D341Med (cell line): ENCODE data around the gene SHLD2.
"Not testable (repeated sequence)": the region's sequence is repeated elsewhere in the genome, so short reads cannot be mapped to it uniquely, and the experiment has no call there.

Source experiments
- DNase-seq: peaks from one replicate; pipeline ENCODE4 v3.0.0; 2012; ENCODE audit warnings: low spot score

The SHLD2 gene

GRCh38 chr10:87083576-87084290, 11.3 kb upstream of the SHLD2 start:
- DNase-seq: not testable (repeated sequence)

- not testable (repeated sequence) for DNase-seq
These were observed 10.7 kb upstream of the SHLD2 start for GRCh38 chr10:87084291-87084782.

DNA sequence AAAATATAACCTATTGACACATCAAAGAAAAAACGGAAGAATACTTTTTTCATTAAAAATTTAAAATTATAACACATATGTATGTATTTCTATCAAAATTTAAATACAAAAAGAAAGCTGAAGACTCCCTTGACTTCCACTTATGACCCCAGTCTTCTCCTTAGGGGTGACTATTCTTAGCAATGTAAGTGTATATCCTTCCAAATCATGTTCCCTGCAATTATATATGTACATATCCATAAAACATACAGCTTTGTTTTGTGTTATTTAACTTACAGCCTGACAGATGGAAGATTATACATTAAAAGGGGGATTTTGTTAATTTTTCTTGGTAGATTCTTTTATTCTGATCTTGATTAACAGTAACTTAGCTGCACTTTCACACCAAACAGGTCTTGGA, 9.5 kb upstream of the SHLD2 start:
- no peak for DNase-seq

DNA sequence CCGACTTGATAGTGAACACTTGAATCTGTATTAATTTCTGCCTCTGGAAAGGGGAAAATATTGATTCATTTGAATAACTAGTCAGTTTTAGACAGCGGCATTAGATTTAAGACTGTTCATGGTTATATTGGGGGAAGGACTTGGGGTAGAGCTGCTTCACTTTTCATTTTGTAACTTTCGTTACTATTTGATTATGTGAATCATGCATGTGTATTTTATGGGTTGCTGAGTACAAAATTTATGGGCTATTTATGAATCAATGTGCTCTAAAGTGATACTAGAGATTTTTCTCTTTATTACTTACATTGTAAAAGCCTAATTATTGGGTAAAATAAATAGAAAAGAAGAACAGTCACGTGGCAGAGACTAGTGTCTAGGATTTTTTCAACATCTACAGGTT, 5.3 kb upstream of the SHLD2 start:
- no peak for DNase-seq

- DNase-seq: no peak
These were observed 4.2 kb upstream of the SHLD2 start for GRCh38 chr10:87090779-87091178.

GRCh38 chr10:87092376-87092860, 2.6 kb upstream of the SHLD2 start:
- no peak for DNase-seq

GRCh38 chr10:87092861-87093631, 2.0 kb upstream of the SHLD2 start:
- DNase-seq: no peak

- peak; percentile 53 for DNase-seq
These were observed 1.2 kb upstream of the SHLD2 start for GRCh38 chr10:87093632-87094372.

GRCh38 chr10:87095236-87095945, 385 bp downstream of the SHLD2 start:
- peak; percentile 77 for DNase-seq

GRCh38 chr10:87101996-87102395, 7.0 kb downstream of the SHLD2 start:
- no peak for DNase-seq

GRCh38 chr10:87104727-87105126, 9.7 kb downstream of the SHLD2 start:
- DNase-seq: not testable (repeated sequence)

DNA sequence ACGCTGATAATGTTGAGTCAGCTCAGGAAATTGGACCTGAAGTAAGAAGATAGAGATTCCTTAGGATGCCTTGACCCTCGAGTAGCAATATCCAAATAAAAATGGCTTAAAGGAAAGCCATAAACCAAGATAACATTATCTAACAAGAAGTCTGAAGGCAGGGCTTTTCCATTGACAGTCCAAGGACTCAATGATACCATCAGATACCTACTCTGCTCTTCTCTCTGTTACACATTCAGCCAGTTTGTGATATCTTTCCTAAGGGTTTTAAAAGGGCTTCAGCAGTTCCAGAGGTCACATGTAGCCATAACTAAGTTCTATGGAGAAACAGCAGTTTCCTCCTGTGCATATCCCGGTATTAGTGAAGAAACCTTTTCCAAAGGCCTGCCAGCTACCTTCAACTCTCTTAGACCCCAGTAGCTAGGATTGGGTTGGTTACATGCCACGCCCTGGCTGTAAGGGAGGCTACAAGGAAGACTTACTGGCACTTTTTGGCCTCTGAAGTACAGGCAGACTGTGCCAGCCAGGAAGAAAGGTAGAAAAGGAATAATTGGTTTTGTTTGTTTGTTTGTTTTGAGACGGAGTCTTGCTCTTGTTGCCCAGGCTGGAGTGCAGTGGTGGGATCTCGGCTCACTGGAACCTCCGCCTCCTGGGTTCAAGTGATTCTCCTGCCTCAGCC, 10.6 kb downstream of the SHLD2 start:
- no peak for DNase-seq

- not testable (repeated sequence) for DNase-seq
These were observed 23.1 kb downstream of the SHLD2 start for GRCh38 chr10:87118122-87118521.

DNA sequence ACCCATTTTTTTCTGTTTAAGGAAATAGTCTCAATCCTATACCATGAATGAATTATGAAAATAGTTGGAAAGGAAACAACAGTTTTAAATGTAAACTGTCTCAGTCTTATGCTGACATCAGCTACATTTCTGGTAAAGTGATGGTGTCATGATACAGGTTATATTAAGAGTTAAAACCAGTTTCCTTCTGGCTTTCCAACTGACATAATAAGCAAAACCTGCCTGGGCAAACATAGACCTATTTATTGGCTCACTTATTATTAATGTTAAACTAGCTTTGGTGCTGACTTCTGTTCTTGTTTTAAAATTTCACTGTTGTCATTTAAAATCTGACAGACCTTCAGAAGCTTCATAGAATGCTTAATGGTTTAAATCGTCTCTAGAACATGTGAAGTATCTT, 24.0 kb downstream of the SHLD2 start:
- not testable (repeated sequence) for DNase-seq

- not testable (repeated sequence) for DNase-seq
These were observed 28.3 kb downstream of the SHLD2 start for GRCh38 chr10:87123351-87123750.

DNA sequence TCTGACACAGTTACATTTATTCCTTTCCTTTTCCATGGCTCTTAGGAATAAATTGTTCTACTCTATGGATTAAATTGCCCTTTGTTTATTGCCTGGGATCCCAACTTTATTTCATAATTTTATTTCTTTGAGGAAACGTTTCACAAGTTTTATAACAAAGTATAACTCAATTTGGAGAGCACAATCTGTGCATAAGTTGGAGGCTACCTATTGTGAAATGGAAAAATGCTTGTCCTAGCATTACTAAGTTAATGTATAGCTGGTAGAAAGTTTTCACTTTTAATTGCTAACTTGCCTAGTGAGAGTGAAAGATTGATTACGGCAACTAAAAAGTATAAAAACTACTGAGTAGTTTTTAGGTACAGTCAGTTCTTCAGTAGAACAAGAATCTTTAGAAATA, 32.0 kb downstream of the SHLD2 start:
- not testable (repeated sequence) for DNase-seq

DNA sequence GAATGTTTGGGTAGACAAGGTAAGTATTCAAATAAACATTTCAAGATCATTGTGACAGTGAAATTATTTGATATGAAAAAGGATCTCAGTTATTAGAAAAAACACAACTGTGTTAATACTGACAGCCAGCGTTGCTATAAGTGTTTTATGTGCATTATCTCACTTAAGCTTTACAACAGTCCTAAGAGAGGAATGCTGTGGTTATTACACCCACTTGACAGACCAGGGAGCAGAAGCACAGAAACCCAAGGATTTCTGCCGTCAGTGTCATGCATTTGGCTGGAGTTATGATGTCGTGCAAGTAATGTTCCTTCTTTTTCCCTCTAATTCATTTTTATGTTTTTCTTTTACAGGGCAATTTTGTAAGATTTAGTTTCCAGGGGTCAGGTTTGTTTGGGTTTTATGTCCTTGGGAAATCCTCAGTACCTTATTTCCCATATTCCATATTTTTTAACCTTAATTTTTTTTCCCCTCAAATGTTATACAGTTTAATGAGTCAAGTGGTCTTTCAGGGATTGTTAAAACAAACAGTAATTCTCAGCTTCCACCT, 32.7 kb downstream of the SHLD2 start:
- not testable (repeated sequence) for DNase-seq

DNA sequence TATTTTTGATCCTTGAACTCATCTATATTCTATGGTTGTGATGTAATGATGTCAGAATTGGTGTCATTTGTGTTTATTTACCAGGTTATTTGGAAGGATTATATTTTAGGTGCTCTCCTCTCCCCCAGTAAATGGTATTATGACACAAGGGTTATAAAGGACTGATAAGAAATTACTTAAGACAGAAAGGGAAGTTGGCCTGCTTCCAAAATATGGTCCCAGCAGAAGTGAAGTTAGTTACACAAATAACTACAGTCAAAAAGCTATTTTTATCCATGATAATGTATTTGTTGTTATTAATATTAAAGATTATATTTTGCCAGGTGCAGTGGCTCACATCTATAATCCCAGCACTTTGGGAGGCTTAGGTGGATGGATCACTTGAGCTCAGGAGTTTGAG, 37.2 kb downstream of the SHLD2 start:
- DNase-seq: not testable (repeated sequence)

GRCh38 chr10:87133936-87134335, 38.9 kb downstream of the SHLD2 start:
- not testable (repeated sequence) for DNase-seq

- DNase-seq: not testable (repeated sequence)
These were observed 39.4 kb downstream of the SHLD2 start for GRCh38 chr10:87134440-87134839.

- not testable (repeated sequence) for DNase-seq
These were observed 42.5 kb downstream of the SHLD2 start for GRCh38 chr10:87137478-87137877.
